Measurements from ENCODE around the gene PTPRC.

The PTPRC gene

DNA sequence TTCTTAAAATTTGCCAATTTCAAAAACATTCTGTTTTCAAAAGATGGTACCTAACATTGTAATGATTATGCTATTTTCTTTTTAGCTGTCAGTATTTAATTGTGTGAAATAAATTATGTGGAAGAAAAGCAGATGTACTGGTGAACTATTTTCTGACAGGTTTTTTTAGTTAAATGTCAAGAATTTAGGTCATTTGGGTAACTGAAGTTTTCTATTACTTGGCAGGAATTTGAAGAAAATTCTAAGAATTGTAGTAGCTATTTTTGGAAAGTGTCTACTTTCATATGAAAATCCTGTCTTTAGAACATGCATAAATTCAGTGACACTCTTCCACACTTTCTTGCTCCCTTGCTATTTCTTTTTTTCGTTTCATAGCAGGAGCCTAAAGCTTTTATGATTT lies 28.5 kb upstream of the PTPRC start:
- Histone ChIP-seq H3K9me3 (no peaks in the 10 kb centered on the region; the same call in 1 of the 2 replicates), H3K4me1 (no peaks in the 10 kb centered on the region), H3K27me3 (ENCODE audit: low read depth) (no peaks in the 10 kb centered on the region), H3K4me3 (no peak overlapping the region), H3K36me3 (replicated peaks) (no peaks in the 10 kb centered on the region)
- no peak for DNase-seq (ENCODE audit: low spot score in 2 of 2)
- in situ Hi-C loops (cut with MboI; ENCODE audit: low sequenced_read_pairs) = no loop called here

DNA sequence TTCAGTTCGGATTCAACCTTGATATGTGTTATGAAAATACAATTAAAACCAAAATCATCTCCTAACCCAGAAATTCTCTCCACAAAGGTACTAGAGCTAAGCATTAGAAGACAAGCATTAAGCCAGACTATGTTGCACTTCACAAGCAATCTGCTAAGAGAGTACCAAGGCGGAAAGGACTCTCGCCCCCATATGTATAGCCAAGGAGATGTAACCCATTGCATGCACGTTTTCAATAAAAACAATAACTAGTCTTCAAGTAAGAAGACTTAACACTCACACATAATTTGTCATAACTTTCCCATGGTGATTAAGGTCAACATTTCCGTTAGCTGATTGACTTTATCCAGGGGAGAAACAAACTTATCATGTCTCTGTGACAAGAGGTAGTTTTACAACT lies 27.6 kb upstream of the PTPRC start:
- Histone ChIP-seq H3K27me3 (ENCODE audit: low read depth) (no peaks in the 10 kb centered on the region), H3K4me1 (no peaks in the 10 kb centered on the region), H3K4me3 (no peak overlapping the region), H3K9me3 (no peaks in the 10 kb centered on the region; the same call in 1 of the 2 replicates), H3K36me3 (replicated peaks) (no peaks in the 10 kb centered on the region)
- DNase-seq (ENCODE audit: low spot score in 2 of 2) = no peak
- in situ Hi-C loops (cut with MboI; ENCODE audit: low sequenced_read_pairs) = no loop called here

DNA sequence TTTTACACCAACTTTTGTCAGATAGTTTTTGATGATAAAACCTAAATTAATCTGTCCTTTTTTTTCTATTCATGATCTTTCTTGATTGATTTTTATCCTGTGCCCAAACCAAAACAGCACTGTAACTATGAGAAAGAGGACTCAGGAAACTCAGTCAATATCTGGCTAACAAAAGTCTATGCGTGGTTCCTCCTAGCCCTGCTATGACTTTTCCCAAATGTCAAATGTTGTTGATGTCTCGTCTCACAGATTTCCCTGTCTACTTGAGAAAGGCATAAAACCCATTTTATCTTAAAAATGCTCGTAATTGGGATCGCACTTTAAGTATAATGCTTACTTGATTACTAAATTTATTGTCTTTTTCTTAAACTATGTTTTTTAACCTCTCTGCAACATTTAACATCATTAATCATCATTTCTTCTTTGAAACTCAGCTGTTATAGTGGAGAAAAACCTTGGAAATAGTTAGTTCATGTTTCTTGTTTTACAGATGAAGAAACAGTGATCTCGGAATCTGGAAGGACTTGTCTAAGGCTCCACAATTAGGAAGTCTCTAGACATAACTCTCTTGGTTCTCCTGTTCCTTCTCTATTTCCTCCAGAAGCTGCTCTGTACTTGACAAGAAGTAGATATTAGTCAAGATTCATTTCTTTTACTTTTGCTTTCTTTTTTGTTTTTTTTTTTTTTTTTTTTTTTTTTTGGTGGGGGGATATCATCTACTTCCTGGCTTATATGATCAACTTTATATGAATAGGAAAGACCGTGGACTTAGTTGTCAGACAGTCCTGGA lies 26.2 kb upstream of the PTPRC start:
- Histone ChIP-seq H3K36me3 (replicated peaks) (no peaks in the 10 kb centered on the region), H3K27me3 (ENCODE audit: low read depth) (no peaks in the 10 kb centered on the region), H3K4me1 (no peaks in the 10 kb centered on the region), H3K4me3 (no peak overlapping the region), H3K9me3 (no peaks in the 10 kb centered on the region; the same call in 1 of the 2 replicates)
- no peak for DNase-seq (ENCODE audit: low spot score in 2 of 2)
- in situ Hi-C loops (cut with MboI; ENCODE audit: low sequenced_read_pairs) = no loop called here

DNA sequence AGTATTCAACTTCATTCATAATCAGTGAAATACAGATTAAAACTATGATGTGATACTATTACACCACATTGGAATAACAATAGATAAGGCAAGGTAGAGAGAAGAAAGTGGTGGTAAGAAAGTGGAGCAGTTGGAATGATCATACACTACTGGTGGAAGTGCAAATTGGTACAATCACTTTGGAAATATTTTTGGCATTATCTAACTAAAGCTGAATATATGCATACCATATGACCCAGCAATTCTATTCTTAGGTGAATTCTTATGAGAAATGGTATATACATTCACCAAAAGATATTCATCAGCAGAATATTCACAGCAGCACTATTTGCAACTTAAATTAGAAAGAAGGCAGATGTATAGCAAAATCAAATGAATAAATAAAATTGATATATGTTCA lies 21.4 kb upstream of the PTPRC start:
- in situ Hi-C loops (cut with MboI; ENCODE audit: low sequenced_read_pairs) = no loop called here
- H3K36me3 ChIP-seq (replicated peaks) = no peaks in the 10 kb centered on the region
- no peak for DNase-seq (ENCODE audit: low spot score in 2 of 2)
- H3K4me3 ChIP-seq = no peak overlapping the region
- no peaks in the 10 kb centered on the region for H3K4me1 ChIP-seq
- H3K9me3 ChIP-seq = no peaks in the 10 kb centered on the region
- H3K27me3 ChIP-seq (ENCODE audit: low read depth) = no peaks in the 10 kb centered on the region

DNA sequence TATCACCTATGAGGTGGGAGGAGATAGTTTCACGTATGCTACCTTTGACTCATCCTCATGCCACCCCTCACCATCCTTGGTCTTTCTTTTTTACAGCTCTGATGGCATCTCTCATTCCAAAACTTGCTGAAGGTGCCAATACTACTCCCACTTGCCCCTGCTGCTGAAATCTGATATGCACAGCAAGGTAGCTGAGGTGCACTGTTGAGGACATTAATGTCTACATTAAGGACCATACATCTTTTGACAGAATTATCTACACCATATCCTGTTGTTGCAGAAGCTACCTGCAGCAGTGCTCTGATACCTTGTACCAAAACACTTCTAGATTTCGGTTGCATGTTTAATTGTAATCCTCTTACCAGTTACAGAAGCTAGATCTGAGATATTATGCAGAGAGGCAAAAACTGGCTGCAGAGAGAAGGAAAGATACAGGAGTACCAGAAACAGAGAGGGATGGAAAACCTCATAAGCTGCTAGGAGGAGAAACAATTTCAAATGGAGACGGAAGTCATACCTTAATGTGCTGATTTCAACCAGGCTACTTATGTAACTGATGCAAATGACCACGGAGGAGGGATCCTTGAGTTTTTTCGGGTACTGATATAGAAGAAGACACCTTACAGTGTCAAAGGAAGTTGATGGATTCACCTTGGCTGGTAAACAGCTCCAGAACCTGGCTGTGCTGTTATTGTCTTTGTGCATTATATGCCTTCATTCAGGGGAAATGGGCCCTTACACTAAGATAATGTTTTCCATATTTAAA lies 19.3 kb upstream of the PTPRC start:
- Histone ChIP-seq H3K36me3 (replicated peaks) (no peaks in the 10 kb centered on the region), H3K27me3 (ENCODE audit: low read depth) (no peaks in the 10 kb centered on the region), H3K9me3 (no peaks in the 10 kb centered on the region), H3K4me3 (no peak overlapping the region), H3K4me1 (no peaks in the 10 kb centered on the region)
- in situ Hi-C loops (cut with MboI; ENCODE audit: low sequenced_read_pairs) = no loop called here
- no peak for DNase-seq (ENCODE audit: low spot score in 2 of 2)

DNA sequence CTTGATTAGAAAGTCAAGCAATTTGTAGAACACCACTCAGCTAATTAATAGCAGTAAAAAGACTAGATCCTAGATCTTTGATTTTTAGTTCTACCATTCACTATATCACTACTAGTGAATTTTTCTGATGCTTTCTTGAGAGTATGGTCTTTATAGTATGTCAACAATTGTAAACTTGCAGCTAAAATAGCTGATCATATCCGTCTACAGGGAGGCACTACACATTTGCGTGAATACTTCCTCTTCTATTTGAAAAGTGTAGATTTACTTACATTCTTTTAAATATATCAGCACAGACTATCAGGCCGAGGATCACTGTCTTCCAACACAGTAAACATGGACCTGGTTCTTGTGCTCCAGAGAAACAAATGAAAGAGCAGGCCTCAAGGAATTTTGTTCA lies 18.6 kb upstream of the PTPRC start:
- in situ Hi-C loops (cut with MboI; ENCODE audit: low sequenced_read_pairs) = no loop called here
- H3K9me3 ChIP-seq = no peaks in the 10 kb centered on the region

DNA sequence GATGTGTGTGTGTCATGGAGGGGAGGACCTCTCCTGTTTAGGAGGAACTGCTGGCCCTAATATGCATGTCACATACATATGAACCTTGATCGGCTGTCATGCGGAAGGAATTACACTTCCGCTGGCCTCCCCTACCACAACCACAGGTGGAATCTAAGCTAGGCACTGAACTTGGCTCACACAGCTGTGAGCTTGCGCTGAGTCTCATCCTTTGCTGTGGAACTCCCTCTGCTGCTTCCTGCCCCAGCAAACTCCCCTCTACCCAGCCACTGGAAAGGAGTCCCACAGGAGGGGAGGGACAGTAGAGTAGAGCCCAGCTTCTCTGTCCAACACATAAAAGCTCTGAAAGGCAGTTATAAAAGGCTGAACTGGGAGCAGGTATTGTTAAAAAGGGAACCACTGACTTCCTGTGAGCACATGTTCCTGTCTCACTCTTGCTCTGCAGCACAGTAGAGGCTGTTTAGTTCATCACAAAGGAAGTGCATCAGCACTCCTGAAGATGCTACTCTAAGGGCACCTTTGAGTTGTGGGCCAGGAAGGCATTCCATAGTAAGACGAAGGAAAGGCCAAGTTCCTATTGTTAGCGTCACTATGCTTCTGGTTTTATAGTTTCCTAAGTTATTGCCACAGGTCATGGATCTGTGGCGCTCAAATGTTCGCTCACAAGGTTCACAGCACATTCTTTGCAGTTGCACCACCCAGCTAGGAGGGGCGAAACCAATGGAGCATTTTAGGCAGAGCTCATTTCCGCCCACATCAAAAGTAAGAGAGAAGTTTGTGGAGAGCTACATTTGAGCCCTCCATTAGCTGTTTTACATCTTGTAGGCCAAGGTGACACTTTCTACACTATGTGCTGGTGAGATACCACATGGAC lies 17.7 kb upstream of the PTPRC start:
- H3K4me3 ChIP-seq = no peak overlapping the region
- H3K9me3 ChIP-seq = no peaks in the 10 kb centered on the region
- no peaks in the 10 kb centered on the region for H3K36me3 ChIP-seq (replicated peaks)
- H3K4me1 ChIP-seq = no peaks in the 10 kb centered on the region
- no peaks in the 10 kb centered on the region for H3K27me3 ChIP-seq (ENCODE audit: low read depth)
- no peak for DNase-seq (ENCODE audit: low spot score in 2 of 2)
- in situ Hi-C loops (cut with MboI; ENCODE audit: low sequenced_read_pairs) = no loop called here

More for the DNA sequence above, 18.6 kb upstream of the PTPRC start:
- H3K36me3 ChIP-seq (replicated peaks) = no peaks in the 10 kb centered on the region
- no peaks in the 10 kb centered on the region for H3K4me1 ChIP-seq
- DNase-seq (ENCODE audit: low spot score in 2 of 2) = no peak
- no peaks in the 10 kb centered on the region for H3K27me3 ChIP-seq (ENCODE audit: low read depth)
- H3K4me3 ChIP-seq = no peak overlapping the region

DNA sequence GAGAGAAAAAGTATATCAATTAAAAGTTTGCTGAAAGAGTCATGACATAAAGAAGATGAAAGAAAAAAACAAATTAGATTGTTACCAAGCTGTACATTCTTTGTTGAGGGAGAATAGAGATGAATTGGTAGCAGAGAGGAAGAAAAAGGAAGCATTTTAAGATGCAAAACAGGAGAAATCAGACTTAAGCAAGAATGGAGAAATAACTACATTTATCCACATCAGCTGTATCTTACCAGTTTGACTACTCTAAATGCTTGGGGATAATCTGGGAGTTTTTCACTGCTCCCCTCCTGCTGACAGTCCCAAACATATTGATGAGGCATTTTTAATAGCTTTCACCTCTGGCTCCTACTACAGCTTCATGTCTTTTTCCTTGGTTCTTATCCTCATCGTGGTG lies 16.8 kb upstream of the PTPRC start:
- no peak overlapping the region for H3K4me3 ChIP-seq
- DNase-seq (ENCODE audit: low spot score in 2 of 2) = no peak
- no peaks in the 10 kb centered on the region for H3K36me3 ChIP-seq (replicated peaks)
- no peaks in the 10 kb centered on the region for H3K9me3 ChIP-seq
- H3K27me3 ChIP-seq (ENCODE audit: low read depth) = no peaks in the 10 kb centered on the region
- in situ Hi-C loops (cut with MboI; ENCODE audit: low sequenced_read_pairs) = no loop called here
- no peaks in the 10 kb centered on the region for H3K4me1 ChIP-seq

DNA sequence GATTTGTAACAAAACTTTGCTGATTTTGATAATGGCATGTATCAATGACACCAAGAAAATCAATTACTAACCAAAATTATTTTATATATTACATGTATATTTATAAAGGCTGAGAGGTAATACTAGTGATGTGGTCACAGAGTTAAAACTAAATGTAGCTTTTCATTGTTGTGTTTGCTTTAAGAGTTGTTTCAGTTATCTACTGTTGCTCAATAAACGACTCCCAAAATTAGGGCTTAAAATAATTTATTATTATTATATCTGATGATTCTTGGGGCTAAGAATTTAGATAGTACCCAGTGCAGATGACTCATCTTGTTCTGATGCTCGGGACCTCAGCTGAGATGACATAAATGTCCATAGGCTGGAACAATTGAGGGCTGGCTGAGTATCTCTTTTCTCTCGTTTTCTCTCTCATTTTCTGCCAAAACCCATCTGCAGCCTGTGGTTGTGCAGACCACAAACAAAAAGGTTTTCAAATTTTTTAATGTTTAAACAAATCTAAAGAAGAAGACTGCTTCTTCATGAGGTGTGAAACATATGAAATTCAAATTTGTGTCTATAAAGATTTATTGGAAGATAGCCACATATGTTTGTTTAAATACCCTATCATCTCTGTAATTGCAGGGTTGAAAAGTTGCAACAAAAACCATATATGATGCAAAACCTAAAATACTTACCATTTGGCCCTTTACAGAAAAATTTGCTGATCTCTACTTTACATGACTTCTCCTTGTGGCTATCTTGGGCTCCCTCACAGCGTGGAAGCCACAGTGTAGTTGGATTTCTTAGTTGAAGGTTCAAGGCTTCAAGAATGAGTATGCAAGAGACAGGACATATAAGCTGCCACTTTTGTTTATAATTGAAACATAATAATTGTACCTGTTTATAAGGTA lies 14.8 kb upstream of the PTPRC start:
- Histone ChIP-seq H3K4me1 (no peaks in the 10 kb centered on the region), H3K4me3 (no peak overlapping the region), H3K9me3 (no peaks in the 10 kb centered on the region), H3K27me3 (ENCODE audit: low read depth) (no peaks in the 10 kb centered on the region), H3K36me3 (replicated peaks) (no peaks in the 10 kb centered on the region)
- in situ Hi-C loops (cut with MboI; ENCODE audit: low sequenced_read_pairs) = no loop called here
- DNase-seq (ENCODE audit: low spot score in 2 of 2) = no peak

DNA sequence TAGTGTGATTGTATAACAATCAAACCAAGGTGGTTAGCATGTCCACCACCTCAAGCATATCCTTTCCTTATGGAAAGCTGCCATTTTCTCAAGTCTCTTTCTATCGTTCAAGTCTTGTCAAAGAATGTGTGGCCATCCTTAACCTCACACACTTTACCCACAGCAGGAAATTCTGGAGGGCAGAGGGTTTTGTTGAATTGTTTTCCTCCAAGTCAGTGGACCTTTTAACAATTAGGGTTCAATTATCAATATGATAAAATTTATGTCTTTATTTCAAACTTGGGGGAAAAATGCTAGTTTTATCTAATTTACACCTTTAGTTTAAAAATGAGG lies 14.2 kb upstream of the PTPRC start:
- Histone ChIP-seq H3K27me3 (ENCODE audit: low read depth) (no peaks in the 10 kb centered on the region), H3K9me3 (no peaks in the 10 kb centered on the region), H3K4me1 (no peaks in the 10 kb centered on the region), H3K36me3 (replicated peaks) (no peaks in the 10 kb centered on the region), H3K4me3 (no peak overlapping the region)
- no peak for DNase-seq (ENCODE audit: low spot score in 2 of 2)
- in situ Hi-C loops (cut with MboI; ENCODE audit: low sequenced_read_pairs) = no loop called here

DNA sequence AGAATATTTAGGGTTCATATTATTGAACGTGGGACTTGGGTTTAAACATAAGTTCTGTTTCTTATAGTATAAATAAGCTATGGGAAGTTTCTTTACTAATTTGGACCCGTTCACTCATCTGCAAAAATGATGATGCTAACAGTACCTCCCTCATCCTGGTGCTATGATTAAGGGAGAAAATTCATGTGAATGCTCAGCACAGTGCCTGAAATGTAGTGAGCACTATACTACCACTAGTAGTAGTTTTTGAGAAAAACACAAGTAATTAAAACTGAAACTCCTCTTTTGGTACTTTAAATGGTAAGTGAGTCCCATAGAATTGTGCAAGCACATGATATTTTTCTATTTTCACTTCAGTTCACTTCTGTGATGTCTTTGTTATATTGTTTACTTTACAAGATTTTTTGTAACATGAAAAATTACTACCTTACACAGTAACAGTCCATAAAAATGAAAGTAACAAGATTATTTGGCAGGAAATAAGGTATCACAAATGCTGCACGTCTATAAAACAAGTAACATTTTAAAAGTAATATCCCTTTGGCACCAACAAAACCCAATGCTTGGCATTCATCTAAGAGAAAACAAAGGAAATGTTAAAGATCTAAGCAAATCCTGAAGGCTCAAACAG lies 11.3 kb upstream of the PTPRC start:
- no peaks in the 10 kb centered on the region for H3K27me3 ChIP-seq (ENCODE audit: low read depth)
- in situ Hi-C loops (cut with MboI; ENCODE audit: low sequenced_read_pairs) = no loop called here
- H3K4me3 ChIP-seq = no peak overlapping the region
- no peaks in the 10 kb centered on the region for H3K9me3 ChIP-seq
- no peaks in the 10 kb centered on the region for H3K4me1 ChIP-seq
- no peak for DNase-seq (ENCODE audit: low spot score in 2 of 2)
- no peaks in the 10 kb centered on the region for H3K36me3 ChIP-seq (replicated peaks)

DNA sequence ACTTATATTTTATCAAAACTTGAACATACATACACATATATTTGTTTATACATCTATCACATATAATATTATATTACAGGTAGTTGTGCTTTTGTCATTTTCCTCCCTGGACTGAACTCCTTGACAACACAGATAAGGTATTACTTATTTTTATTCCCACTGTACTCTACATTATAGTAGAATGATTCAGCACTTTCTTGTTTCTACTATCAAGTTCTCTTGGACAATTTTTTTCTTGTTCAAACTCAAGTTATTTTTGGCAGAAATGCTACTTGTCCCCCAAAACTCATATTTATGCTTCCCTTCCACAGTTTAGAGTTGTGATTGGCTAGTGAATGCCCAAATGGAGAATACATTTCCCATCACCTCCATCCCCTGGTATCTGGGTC lies 10.8 kb upstream of the PTPRC start:
- Histone ChIP-seq H3K36me3 (replicated peaks) (no peaks in the 10 kb centered on the region), H3K27me3 (ENCODE audit: low read depth) (no peaks in the 10 kb centered on the region), H3K4me1 (no peaks in the 10 kb centered on the region), H3K4me3 (no peak overlapping the region), H3K9me3 (no peaks in the 10 kb centered on the region)
- in situ Hi-C loops (cut with MboI; ENCODE audit: low sequenced_read_pairs) = no loop called here
- no peak for DNase-seq (ENCODE audit: low spot score in 2 of 2)

DNA sequence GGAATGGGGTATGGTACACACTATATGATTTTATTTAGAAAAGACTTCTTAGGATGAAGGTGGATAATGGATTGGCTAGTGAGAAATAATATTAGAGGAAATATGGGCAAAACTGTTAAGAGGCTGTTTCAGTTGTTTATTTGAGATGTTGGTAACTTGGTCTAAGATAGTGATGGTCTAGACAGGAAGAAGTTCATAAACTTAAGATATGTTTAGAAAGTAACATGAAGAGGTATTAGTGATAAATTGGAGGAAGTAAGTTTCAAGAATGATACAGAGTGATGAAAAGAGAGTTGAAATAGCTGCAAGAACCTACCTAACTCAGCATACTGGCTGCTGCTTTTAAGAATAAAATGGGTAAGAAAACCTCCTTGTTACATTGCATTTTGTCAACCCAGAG lies 9.2 kb upstream of the PTPRC start:
- no peaks in the 10 kb centered on the region for H3K9me3 ChIP-seq
- no peaks in the 10 kb centered on the region for H3K4me1 ChIP-seq
- no peak for DNase-seq (ENCODE audit: low spot score in 2 of 2)
- in situ Hi-C loops (cut with MboI; ENCODE audit: low sequenced_read_pairs) = no loop called here
- H3K4me3 ChIP-seq = no peak overlapping the region
- H3K27me3 ChIP-seq (ENCODE audit: low read depth) = no peaks in the 10 kb centered on the region
- no peaks in the 10 kb centered on the region for H3K36me3 ChIP-seq (replicated peaks)
